ENCODE results near the gene SMARCC2.
"Not testable (repeated sequence)": the region's sequence is repeated elsewhere in the genome, so short reads cannot be mapped to it uniquely, and the experiment has no call there.

SMARCC2 gene

DNA sequence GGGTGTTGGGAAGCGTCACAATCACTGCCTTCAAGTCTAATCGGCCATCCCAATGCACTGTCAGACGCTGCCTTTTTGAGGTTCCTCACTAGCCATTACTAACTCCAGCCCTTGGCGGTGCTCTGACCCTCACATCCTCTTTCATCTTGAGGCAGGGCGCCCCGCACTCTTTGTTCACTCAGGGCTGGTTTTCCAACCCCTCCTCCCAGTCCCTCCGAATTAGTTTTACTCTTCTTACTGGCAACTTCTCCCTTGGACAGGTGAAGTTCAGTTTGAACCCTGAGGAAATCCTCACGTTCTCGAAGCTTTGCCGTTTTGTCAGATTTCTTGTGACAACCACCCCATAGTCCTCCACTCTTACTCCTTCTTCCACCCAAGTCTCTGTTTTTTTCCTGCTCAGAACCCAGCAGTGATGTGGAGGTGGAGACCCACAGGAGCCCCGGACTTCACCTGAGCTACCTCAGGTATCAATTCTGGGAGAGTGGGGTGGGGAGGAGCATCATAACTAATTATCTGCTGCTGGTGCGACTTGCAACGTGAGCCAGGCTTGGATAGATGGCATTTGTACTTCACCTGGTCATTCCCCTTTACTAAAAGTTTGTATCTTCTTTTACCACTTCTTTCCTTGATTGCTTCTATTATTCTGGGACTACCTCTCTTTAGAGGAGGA, 70.5 kb downstream of the SMARCC2 start:
- no peak for DNase-seq

DNA sequence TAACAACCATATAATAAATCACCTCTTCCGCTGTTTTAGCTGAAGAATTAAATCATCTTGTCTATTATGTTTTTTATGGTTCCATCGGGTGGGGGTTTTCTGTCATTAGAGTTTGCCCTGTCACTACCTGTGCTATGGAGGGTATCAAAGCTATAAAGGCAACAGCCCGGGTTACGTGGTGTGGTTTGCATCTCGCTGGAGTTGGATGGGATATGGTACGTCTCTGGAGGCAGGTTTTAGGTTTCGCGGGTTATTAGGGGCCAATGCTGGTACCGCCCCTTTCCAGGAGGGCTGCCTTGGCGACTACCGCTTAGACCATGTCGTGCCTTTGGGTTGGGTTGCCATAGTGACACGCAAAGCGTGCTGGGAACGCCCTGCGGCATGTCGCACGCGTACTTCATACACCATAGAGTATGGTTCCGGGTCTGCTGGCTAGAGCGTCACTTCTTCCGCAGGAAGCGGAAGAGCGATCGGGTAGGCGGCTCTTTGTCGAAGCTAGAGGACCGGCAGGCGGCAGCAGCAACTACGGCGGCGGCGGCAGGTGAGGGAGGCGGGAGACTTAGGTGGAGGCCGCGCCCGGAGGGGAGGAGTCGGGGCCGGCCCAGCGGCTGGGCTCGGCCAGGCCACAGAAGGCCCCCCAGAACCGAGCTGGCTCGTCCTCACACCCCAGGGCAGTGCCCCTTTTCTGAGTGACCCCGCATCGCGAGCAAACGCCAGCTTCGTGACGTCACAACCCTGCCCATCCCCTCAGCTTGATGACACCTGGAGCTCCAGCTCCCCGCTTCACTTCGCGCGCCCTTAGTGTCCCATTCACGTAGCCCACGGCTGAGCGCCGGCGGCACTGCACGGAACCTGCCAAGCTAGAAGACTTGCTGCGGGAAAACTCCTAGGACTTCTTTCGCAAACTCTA, 71.2 kb downstream of the SMARCC2 start, which contains the start of gene ZC3H10:
ZC3H10 (plus strand) TSS at position 489 of the 910 bp plus-strand sequence. CDS start 2,297 bp downstream, outside the sequence.
- peak; percentile 93 for DNase-seq

DNA sequence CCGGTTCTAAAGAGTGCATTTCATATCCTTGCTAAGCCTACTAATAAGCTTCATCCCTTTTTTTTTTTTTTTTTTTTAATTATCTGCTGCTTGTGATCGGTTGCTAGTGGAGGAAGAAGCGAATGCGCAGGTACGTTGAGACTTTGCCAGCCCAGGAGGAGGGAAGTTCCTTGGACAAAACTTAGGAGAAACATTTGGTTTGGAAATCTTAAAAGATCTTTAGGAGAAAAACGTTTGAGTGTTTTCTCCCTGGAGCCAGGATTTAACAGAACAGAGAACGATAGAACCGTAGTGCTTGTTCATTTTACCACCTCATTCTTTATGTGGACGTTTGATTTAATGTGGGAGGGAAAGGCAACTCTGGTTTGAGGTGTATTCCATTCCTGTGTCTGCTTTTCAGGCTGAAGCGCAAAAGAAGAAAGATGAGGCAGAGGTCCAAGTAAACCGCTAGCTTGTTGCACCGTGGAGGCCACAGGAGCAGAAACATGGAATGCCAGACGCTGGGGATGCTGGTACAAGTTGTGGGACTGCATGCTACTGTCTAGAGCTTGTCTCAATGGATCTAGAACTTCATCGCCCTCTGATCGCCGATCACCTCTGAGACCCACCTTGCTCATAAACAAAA, 72.1 kb downstream of the SMARCC2 start:
- DNase-seq: not testable (repeated sequence)

DNA sequence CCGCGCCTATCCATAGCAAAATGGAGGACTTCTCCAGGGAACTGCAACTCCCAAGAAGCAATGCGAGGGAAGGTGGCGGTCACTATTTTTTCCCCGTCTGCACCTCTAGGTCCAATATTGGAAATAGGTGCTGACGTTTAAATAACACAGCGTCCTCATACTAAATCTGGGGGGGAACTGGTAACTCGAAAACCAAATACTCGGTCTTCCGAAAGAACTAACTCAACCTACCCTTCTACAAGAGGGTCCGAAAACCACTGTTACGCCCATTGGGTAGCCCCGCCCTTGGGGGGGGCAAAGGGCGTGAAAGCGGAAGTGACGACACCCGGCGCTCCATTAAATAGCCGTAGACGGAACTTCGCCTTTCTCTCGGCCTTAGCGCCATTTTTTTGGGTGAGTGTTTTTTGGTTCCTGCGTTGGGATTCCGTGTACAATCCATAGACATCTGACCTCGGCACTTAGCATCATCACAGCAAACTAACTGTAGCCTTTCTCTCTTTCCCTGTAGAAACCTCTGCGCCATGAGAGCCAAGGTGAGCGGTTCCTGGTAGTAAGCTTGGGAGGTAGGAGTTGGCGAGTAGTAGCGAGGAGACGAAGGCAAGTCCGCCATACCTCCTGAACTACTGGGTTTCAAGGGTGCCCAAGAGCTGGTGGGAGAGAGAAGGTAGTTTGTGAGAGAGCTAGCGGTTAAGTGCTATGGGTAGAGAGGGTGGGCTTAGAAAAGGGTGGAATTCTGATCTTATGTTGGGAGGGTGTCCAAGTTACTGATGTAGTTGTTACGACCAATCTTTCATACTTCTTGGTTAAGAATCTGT, 72.8 kb downstream of the SMARCC2 start, which contains the start of gene RPL41:
RPL41 (plus strand) TSS at position 367 of the 815 bp plus-strand sequence.
- peak; percentile 69 for DNase-seq

DNA sequence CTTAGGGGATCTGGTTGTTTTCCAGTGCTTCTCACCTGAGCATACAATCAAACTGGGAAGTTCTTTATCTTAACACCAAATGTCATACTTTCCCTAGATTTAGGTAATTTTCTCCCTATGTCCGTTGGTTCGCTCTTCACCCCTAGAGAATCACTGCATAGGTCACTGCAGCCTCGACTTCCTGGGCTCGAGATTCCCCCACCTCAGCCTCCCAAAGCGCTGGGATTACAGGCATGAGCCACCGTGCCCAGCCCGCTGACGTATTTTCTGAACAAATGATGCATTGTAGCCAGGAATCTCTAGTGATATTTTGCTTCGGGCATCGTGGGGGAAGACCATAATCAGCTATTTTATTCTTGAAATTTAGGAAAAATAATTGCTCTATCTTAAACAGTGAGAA, 74.0 kb downstream of the SMARCC2 start:
- no peak for DNase-seq

DNA sequence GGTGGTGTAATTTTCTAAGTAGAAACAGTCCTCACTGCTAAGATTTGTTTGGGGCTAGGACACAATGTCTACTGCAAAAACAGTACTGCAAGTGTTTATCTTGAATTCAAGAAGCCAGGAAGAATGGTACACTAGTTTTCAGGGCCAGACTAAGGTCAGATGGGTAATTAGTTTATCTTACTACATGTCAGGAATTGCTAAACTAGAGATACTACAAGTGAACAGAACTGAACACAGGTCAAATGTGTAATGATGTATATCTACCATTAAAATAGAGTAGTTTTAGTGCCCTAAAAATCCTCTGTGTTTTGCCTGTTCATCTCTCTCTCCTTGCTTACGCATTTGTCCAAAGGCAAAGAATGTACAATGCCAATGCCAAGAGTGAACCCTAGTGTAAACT, 75.2 kb downstream of the SMARCC2 start:
- DNase-seq: no peak

Measured in DMS79 (cell line).